ENCODE measurements around the gene GPR83. TPM values are rescaled to one million over a fixed set of nuclear protein-coding genes. Genes with fewer than 3 reads are reported as not detected.
"Not testable (repeated sequence)": the region's sequence is repeated elsewhere in the genome, so short reads cannot be mapped to it uniquely, and the experiment has no call there.

The GPR83 gene
- total RNA-seq, 1 donor from 2014 or later = 0.05 TPM

DNA sequence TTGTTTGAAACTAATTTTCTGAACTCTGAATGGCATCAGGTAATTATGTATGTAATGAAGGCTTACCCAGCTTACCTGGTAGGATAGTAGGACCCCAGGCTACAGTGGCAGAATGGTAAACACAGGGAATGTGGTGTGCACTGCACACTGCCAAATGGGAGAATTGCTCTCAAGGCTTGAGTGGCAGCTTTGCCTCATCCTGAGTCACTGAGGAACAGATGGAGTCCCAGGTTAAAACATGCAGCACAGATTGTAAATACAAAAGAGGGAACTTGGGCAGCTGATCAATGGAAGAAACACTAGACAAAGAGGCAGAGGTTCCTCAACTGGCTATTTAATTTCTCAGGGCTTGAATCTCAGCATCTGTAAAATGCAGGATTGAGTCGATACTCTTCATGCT, 24.4 kb downstream of the GPR83 start:
- no peak overlapping the region for H3K27ac Mint-ChIP-seq (ENCODE audit: unreplicated experiment)
- H3K27me3 Mint-ChIP-seq (ENCODE audit: low read depth) = peaks cover 5% of the 10 kb centered on the region
- DNase-seq (ENCODE audit: low spot score) = no peak
- no peaks in the 10 kb centered on the region for H3K36me3 Mint-ChIP-seq (ENCODE audit: low read depth)
- TF ChIP-seq, protein P1, sequence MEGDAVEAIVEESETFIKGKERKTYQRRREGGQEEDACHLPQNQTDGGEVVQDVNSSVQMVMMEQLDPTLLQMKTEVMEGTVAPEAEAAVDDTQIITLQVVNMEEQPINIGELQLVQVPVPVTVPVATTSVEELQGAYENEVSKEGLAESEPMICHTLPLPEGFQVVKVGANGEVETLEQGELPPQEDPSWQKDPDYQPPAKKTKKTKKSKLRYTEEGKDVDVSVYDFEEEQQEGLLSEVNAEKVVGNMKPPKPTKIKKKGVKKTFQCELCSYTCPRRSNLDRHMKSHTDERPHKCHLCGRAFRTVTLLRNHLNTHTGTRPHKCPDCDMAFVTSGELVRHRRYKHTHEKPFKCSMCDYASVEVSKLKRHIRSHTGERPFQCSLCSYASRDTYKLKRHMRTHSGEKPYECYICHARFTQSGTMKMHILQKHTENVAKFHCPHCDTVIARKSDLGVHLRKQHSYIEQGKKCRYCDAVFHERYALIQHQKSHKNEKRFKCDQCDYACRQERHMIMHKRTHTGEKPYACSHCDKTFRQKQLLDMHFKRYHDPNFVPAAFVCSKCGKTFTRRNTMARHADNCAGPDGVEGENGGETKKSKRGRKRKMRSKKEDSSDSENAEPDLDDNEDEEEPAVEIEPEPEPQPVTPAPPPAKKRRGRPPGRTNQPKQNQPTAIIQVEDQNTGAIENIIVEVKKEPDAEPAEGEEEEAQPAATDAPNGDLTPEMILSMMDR (IDR thresholded peaks at IDR 0.05) = no peak
- peaks cover 7% of the 10 kb centered on the region for H3K9me3 Mint-ChIP-seq (ENCODE audit: low read depth)
- no peaks in the 10 kb centered on the region for H3K4me1 Mint-ChIP-seq (ENCODE audit: low read depth)
- H3K4me3 Mint-ChIP-seq (ENCODE audit: unreplicated experiment) = no peak overlapping the region

DNA sequence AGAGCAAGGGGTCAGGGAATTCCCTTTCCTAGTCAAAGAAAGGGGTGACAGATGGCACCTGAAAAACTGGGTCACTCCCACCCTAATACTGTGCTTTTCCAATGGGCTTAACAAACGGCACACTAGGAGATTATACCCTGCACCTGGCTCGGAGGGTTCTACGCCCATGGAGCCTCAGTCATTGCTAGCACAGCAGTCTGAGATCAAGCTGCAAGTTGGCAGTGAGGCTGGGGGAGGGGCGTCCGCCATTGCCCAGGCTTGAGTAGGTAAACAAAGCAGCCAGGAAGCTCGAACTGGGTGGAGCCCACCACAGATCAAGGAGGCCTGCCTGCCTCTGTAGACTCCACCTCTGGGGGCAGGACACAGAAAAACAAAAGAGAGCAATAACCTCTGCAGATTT, 30.6 kb downstream of the GPR83 start:
- DNase-seq (ENCODE audit: low spot score); H3K4me3 Mint-ChIP-seq (ENCODE audit: unreplicated experiment); H3K9me3 Mint-ChIP-seq (ENCODE audit: low read depth); H3K36me3 Mint-ChIP-seq (ENCODE audit: low read depth); H3K27ac Mint-ChIP-seq (ENCODE audit: unreplicated experiment); H3K4me1 Mint-ChIP-seq (ENCODE audit: low read depth): not testable (repeated sequence)
- H3K27me3 Mint-ChIP-seq (ENCODE audit: low read depth) = peaks cover 14% of the 10 kb centered on the region

DNA sequence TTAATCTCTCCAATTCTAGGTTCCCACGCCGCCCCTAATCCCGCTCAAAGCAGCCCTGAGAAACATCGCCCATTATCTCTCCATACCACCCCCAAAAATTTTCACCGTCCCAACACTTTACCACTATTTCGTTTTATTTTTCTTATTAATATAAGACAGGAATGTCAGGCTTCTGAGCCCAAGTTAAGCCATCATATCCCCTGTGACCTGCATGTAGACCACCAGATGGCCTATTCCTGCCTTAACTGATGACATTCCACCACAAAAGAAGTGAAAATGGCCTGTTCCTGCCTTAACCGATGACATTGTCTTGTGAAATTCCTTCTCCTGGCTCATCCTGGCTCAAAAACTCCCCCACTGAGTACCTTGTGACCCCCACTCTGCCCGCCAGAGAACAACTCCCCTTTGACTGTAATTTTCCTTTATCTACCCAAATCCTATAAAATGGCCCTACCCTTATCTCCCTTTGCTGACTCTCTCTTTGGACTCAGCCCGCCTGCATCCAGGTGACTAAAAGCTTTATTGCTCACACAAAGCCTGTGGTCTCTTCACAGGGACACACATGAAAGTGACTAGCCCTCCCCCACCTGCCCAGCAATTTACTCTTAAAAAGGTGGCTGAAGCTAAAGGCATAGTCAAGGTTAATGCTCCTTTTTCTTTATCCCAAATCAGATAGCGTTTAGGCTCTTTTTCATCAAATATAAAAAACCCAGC, 50.2 kb downstream of the GPR83 start:
- not testable (repeated sequence) for H3K9me3 Mint-ChIP-seq (ENCODE audit: low read depth); H3K4me3 Mint-ChIP-seq (ENCODE audit: unreplicated experiment); DNase-seq (ENCODE audit: low spot score); H3K4me1 Mint-ChIP-seq (ENCODE audit: low read depth); H3K27ac Mint-ChIP-seq (ENCODE audit: unreplicated experiment); H3K36me3 Mint-ChIP-seq (ENCODE audit: low read depth)
- peaks cover 24% of the 10 kb centered on the region for H3K27me3 Mint-ChIP-seq (ENCODE audit: low read depth)

DNA sequence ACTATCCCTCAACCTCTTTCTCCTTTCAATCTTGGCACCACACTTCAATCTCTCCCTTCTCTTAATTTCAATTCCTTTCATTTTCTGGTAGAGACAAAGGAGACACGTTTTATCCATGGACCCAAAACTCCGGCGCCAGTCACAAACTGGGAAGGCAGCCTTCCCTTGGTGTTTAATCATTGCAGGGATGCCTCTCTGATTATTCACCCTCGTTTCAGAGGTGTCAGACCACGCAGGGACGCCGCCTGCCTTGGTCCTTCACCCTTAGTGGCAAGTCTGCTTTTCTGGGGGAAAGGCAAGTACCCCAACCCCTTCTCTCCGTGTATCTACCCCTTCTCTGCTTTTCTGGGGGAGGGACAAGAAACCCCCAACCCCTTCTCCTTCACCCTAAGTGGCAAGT, 54.9 kb downstream of the GPR83 start:
- not testable (repeated sequence) for H3K27ac Mint-ChIP-seq (ENCODE audit: unreplicated experiment); H3K4me1 Mint-ChIP-seq (ENCODE audit: low read depth); H3K4me3 Mint-ChIP-seq (ENCODE audit: unreplicated experiment); DNase-seq (ENCODE audit: low spot score); H3K9me3 Mint-ChIP-seq (ENCODE audit: low read depth); H3K36me3 Mint-ChIP-seq (ENCODE audit: low read depth)
- peaks cover 22% of the 10 kb centered on the region for H3K27me3 Mint-ChIP-seq (ENCODE audit: low read depth)

DNA sequence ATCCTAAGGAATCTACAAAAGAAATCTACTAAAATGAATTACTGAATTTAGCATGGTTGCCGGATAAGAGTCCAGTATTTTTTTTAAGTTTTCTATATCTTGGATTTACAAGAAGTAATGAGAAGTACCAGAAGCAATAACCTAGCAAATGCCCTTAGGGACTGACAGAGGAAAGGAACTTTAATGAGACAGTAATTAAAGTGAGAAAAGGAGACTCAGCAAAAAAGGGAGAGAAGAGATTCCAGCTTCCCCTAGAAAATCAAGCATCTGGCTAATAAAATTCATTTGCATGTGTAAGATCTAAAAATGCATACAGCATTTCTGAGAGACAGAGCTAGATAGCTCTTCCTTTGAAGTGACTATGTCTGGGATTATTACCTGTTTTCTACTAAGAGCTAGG, 57.7 kb downstream of the GPR83 start:
- no peak overlapping the region for H3K4me3 Mint-ChIP-seq (ENCODE audit: unreplicated experiment)
- H3K27ac Mint-ChIP-seq (ENCODE audit: unreplicated experiment) = no peak overlapping the region
- no peaks in the 10 kb centered on the region for H3K9me3 Mint-ChIP-seq (ENCODE audit: low read depth)
- DNase-seq (ENCODE audit: low spot score) = no peak
- H3K4me1 Mint-ChIP-seq (ENCODE audit: low read depth) = no peaks in the 10 kb centered on the region
- TF ChIP-seq, protein P1 (IDR thresholded peaks at IDR 0.05) = no peak
- no peaks in the 10 kb centered on the region for H3K36me3 Mint-ChIP-seq (ENCODE audit: low read depth)
- peaks cover 17% of the 10 kb centered on the region for H3K27me3 Mint-ChIP-seq (ENCODE audit: low read depth)

DNA sequence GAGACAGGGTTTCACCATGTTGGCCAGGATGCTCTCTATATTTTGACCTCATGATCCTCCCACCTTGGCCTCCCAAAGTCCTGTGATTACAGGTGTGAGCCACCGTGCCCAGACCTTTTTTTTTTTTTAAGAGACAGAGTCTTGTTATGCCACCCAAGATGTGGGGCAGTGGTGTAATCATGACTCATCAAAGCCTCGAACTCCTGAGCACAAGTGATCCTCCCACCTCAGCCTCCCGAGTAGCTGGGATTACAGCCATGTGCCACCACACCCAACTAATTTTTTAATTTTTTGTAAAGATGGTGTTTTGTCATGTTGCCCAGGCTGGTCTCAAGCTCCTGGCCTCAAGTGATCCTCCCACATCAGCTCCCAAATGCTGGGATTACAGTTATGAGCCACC, 59.0 kb downstream of the GPR83 start:
- H3K9me3 Mint-ChIP-seq (ENCODE audit: low read depth) = no peaks in the 10 kb centered on the region
- DNase-seq (ENCODE audit: low spot score) = no peak

More for the DNA sequence above, 59.0 kb downstream of the GPR83 start:
- no peaks in the 10 kb centered on the region for H3K36me3 Mint-ChIP-seq (ENCODE audit: low read depth)
- H3K4me1 Mint-ChIP-seq (ENCODE audit: low read depth) = no peaks in the 10 kb centered on the region
- H3K27me3 Mint-ChIP-seq (ENCODE audit: low read depth) = peaks cover 15% of the 10 kb centered on the region
- TF ChIP-seq, protein P1 (IDR thresholded peaks at IDR 0.05) = no peak
- no peak overlapping the region for H3K4me3 Mint-ChIP-seq (ENCODE audit: unreplicated experiment)
- H3K27ac Mint-ChIP-seq (ENCODE audit: unreplicated experiment) = no peak overlapping the region

Measured in chondrocyte (in vitro differentiated cells).